ENCODE measurements around the gene SPG11.
"Not testable (repeated sequence)": the region's sequence is repeated elsewhere in the genome, so short reads cannot be mapped to it uniquely, and the experiment has no call there.

Gene SPG11

GRCh38 chr15:44554934-44555723, 108.3 kb downstream of the SPG11 start:
- no peak for DNase-seq

GRCh38 chr15:44550734-44551133, 112.7 kb downstream of the SPG11 start:
- no peak for DNase-seq

- DNase-seq, result no peak
These were observed 113.2 kb downstream of the SPG11 start for GRCh38 chr15:44550256-44550655.

GRCh38 chr15:44549152-44549551, 114.3 kb downstream of the SPG11 start:
- DNase-seq, result not testable (repeated sequence)

GRCh38 chr15:44545913-44546802, 117.3 kb downstream of the SPG11 start:
- DNase-seq, result no peak

GRCh38 chr15:44544745-44545144, 118.7 kb downstream of the SPG11 start:
- not testable (repeated sequence) for DNase-seq

- no peak for DNase-seq
These were observed 120.9 kb downstream of the SPG11 start for GRCh38 chr15:44542596-44542995.

GRCh38 chr15:44541282-44541958, 122.0 kb downstream of the SPG11 start:
- no peak for DNase-seq

- no peak for DNase-seq
These were observed 125.7 kb downstream of the SPG11 start for GRCh38 chr15:44537735-44538240.

GRCh38 chr15:44536962-44537734, 126.3 kb downstream of the SPG11 start, which contains the start of gene EIF3J:
Gene EIF3J (plus strand): TSS chr15:44537147. CDS start chr15:44537195, 48 bp downstream.
- peak; percentile 80 for DNase-seq

- DNase-seq, result no peak
These were observed 127.0 kb downstream of the SPG11 start for GRCh38 chr15:44536302-44536961.

- no peak for DNase-seq
These were observed 127.8 kb downstream of the SPG11 start for GRCh38 chr15:44535523-44536301.

- no peak for DNase-seq
These were observed 128.4 kb downstream of the SPG11 start for GRCh38 chr15:44535092-44535491.

GRCh38 chr15:44532689-44533088, 130.8 kb downstream of the SPG11 start:
- DNase-seq, result no peak

- DNase-seq, result not testable (repeated sequence)
These were observed 131.2 kb downstream of the SPG11 start for GRCh38 chr15:44532275-44532674.

GRCh38 chr15:44530653-44531052, 132.8 kb downstream of the SPG11 start:
- no peak for DNase-seq

- DNase-seq, result no peak
These were observed 133.4 kb downstream of the SPG11 start for GRCh38 chr15:44529864-44530604.

GRCh38 chr15:44527241-44527640, 136.2 kb downstream of the SPG11 start:
- no peak for DNase-seq

- DNase-seq, result no peak
These were observed 138.4 kb downstream of the SPG11 start for GRCh38 chr15:44525018-44525417.

GRCh38 chr15:44519537-44519936, 143.9 kb downstream of the SPG11 start:
- no peak for DNase-seq

All from NCI-H2107 (cell line).